Fibroblast of mammary gland (primary cell): ENCODE measurements around the gene RNASE2.

Source experiments
- DNase-seq: peaks from one replicate; pipeline ENCODE4 v3.0.0-alpha.2; 2010; ENCODE audit warnings: low read depth
- H3K4me3 ChIP-seq: 2 replicates; pipeline ENCODE4 v1.5.1; 2011; ENCODE audit warnings: low read depth, mild to moderate bottlenecking, low read length, moderate library complexity; ENCODE audit not compliant: control insufficient read depth
- TF ChIP-seq, protein P1 (sequence below): conservative IDR thresholded peaks from 2 replicates; pipeline ENCODE4 v1.5.1; 2011; ENCODE audit warnings: low read depth, low read length, inconsistent platforms; ENCODE audit not compliant: control insufficient read depth, insufficient read depth

The RNASE2 gene

GRCh38 chr14:20989471-20989786, 34.1 kb downstream of the RNASE2 start:
- TF ChIP-seq, protein P1, sequence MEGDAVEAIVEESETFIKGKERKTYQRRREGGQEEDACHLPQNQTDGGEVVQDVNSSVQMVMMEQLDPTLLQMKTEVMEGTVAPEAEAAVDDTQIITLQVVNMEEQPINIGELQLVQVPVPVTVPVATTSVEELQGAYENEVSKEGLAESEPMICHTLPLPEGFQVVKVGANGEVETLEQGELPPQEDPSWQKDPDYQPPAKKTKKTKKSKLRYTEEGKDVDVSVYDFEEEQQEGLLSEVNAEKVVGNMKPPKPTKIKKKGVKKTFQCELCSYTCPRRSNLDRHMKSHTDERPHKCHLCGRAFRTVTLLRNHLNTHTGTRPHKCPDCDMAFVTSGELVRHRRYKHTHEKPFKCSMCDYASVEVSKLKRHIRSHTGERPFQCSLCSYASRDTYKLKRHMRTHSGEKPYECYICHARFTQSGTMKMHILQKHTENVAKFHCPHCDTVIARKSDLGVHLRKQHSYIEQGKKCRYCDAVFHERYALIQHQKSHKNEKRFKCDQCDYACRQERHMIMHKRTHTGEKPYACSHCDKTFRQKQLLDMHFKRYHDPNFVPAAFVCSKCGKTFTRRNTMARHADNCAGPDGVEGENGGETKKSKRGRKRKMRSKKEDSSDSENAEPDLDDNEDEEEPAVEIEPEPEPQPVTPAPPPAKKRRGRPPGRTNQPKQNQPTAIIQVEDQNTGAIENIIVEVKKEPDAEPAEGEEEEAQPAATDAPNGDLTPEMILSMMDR: no peak
- peak overlapping the region; percentile 26 for H3K4me3 ChIP-seq
- no peak for DNase-seq

DNA sequence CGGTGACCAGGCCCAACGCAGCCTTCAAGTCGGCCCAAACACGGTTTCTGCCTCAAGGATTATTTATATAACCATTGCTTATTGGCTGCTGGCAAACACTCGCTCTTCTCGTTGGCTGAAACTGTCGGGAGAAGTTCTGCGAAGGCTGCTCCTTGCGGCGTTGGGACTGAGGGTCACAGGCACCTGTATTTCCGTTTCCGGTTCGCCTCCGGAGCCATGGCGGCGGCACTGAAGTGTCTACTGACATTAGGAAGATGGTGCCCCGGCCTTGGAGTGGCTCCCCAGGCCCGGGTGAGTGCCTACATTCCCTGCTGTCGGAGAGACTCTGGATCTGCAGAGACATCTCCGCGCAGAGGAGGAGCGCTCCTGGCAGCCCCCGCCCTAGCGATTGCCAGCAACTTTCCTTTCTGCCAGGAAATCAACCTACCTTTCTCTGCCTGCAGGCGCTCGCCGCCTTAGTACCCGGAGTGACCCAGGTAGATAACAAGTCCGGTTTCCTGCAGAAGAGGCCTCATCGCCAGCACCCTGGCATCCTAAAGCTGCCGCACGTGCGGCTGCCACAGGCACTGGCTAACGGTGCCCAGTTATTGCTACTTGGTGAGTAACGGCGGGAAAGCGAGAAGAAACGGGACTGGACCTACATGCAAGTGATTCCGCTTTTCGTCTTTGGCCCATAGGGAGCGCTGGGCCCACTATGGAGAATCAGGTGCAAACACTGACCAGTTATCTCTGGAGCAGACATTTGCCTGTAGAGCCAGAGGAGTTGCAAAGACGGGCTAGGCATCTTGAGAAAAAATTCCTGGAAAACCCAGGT, 34.7 kb downstream of the RNASE2 start, which contains the start of gene METTL17:
Gene METTL17, plus strand, starts transcription at position 194 of the 814 bp plus-strand sequence. Its CDS starts 23 bp downstream, at position 217.
- peak within 1 kb of the TSS; percentile 78 for H3K4me3 ChIP-seq
- peak; percentile 97 for DNase-seq
- TF ChIP-seq, protein P1: peak; percentile 40

DNA sequence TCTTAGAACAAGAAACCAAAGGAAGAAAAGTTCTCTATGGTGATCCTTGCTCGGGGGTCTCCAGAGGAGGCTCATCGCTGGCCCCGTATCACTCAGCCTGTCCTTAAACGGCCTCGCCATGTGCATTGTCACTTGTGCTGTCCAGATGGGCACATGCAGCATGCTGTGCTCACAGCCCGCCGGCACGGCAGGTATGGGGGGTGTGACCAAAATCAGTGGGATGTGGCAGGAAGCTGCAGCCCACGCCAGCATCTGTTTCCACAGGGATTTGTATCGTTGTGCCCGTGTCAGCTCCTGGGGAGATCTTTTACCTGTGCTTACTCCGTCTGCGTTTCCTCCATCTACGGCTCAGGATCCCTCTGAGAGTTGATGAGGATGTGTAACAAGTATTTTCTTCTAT, 41.2 kb downstream of the RNASE2 start:
- DNase-seq: no peak
- TF ChIP-seq, protein P1: no peak

GRCh38 chr14:20997115-20997514, 41.8 kb downstream of the RNASE2 start:
- no peak for DNase-seq
- H3K4me3 ChIP-seq: no peak overlapping the region
- TF ChIP-seq, protein P1: no peak

More for the DNA sequence above, 41.2 kb downstream of the RNASE2 start:
- H3K4me3 ChIP-seq: no peak overlapping the region

DNA sequence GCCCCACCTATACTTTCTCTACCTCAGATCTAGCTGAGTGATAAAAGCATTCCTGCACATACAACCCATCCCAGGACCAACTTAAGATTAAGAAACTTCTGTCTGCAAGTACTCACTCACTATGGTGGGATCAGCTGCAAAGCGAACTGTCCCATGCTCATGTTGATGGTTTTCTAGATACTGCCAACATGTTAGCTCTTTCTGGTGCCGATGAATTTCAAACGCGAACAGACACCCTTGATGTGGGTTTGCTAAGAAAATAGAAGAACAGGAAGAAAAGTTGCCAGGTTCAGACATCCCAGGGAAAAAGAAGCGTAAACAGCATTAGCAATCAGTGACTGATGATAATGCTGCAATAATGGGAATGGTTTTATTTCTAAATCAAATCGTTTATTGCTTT, 42.3 kb downstream of the RNASE2 start:
- no peak overlapping the region for H3K4me3 ChIP-seq
- TF ChIP-seq, protein P1: no peak
- DNase-seq: no peak

DNA sequence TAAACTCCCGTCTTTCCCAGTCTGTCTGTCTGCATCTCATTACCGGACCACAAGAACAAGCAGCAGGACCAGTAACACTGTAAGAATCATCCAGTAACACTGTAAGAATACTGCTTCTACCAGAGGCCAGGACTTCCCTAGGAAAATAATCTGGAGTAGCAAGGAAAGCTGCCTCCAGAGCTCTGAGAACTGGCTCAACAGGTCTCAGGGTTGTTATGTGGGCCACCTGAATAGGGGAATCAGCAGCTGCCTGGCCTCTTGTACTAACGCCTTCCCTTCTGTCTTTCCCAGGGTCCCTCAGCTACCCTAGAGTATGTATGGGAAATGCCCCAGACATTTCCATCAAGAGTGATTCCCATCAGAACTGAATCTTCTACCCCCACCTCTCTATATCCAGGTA, 42.9 kb downstream of the RNASE2 start:
- DNase-seq: no peak
- TF ChIP-seq, protein P1: no peak
- H3K4me3 ChIP-seq: no peak overlapping the region
